Esophagus muscularis mucosa (tissue), 3 donors: ENCODE data around the gene STXBP3.

ENCODE experiments used
- CTCF ChIP-seq, 3 experiments: fragments of 200-600 bp in 2 of 3; fragments of 450-650 bp in 1 of 3; sonication (generic) in 2 of 3; IDR thresholded peaks; one replicate each; pipeline ENCODE4 v1.5.1; 2017 to 2019; ENCODE audit warnings: antibody characterized with exemption in 3 of 3, mild to moderate bottlenecking in 2 of 3, moderate library complexity in 1 of 3
- POLR2A ChIP-seq: fragments of 450-650 bp; IDR thresholded peaks from one replicate; pipeline ENCODE4 v1.6.1; 2017; ENCODE audit warnings: antibody characterized with exemption, moderate library complexity, mild to moderate bottlenecking, low read depth

GRCh38 chr1:108701176-108701849 lies 45.2 kb upstream of the STXBP3 start:
- no peak for TF ChIP-seq POLR2A
- no peak for TF ChIP-seq CTCF (IDR thresholded peaks at IDR 0.05)
